Natural killer cell treated with Interleukin-12 subunit alpha and Interleukin-12 subunit beta and Interleukin-15 and Interleukin-18, amount 100 ng/mL, for 72 hours (primary cell): ENCODE data around the gene ITGAD. TPM values are rescaled to one million over a fixed set of nuclear protein-coding genes. Genes with fewer than 3 reads are reported as not detected.

Experiments
- ATAC-seq, 2 donors: fragments of 150-1000 bp; cut with Tn5 transposase in 1 of 2; sonication (Bioruptor Pico), chemical (Tn5 transposase) in 1 of 2; 2 replicates each; pipeline ENCODE4 v1.10.0; 2021
- DNase-seq: peaks from one replicate; pipeline ENCODE4 v3.0.0; 2022; ENCODE audit warnings: low spot score
- H3K27ac Mint-ChIP-seq, 2 donors: 1 replicate in 1 of 2; 2 replicates in 1 of 2; pipeline ENCODE4 v1.8.0; 2022; ENCODE audit warnings: mixed read lengths in 2 of 2, mild to moderate bottlenecking in 1 of 2, moderate library complexity in 1 of 2
- H3K27me3 Mint-ChIP-seq, 2 donors: 1 replicate in 1 of 2; 2 replicates in 1 of 2; pipeline ENCODE4 v1.8.0; 2022; ENCODE audit warnings: mixed read lengths in 2 of 2
- H3K36me3 Mint-ChIP-seq: one replicate; pipeline ENCODE4 v1.8.0; 2022; ENCODE audit warnings: mixed read lengths
- H3K4me1 Mint-ChIP-seq, 2 donors: 1 replicate in 1 of 2; 2 replicates in 1 of 2; pipeline ENCODE4 v1.8.0; 2022; ENCODE audit warnings: low read depth in 2 of 2, mixed read lengths in 2 of 2, mild to moderate bottlenecking in 1 of 2
- H3K4me3 Mint-ChIP-seq: one replicate; pipeline ENCODE4 v1.8.0; 2022; ENCODE audit warnings: mixed read lengths
- H3K9me3 Mint-ChIP-seq: 2 replicates; pipeline ENCODE4 v1.8.0; 2022; ENCODE audit warnings: mixed read lengths
- total RNA-seq, 2 donors: library from RNA; stranded (reverse); gene quantifications; one replicate each; pipeline ENCODE4 v1.2.3, GENCODE V29; 2022

The ITGAD gene
- total RNA-seq, 2 donors from 2014 or later, result 0.47 TPM; not detected in 1

DNA sequence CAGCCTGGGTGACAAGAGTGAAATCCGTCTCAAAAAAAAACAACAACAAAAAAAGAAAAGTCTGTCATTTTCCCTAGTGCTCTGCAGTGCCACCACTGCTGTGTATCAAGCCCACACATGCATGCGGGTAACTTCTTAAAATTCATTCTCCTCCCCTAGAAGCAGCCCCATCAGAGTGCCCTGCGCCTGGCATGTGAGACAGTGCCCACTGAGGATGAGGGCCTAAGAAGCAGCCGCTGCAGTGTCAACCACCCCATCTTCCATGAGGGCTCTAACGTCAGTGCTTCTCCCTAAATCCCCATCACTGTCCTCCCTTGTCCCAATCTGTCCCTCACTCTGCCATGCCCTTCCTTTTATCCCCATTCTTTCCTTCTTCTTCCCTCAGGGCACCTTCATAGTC is 24.8 kb downstream of the ITGAD start:
- H3K36me3 Mint-ChIP-seq, result no peaks in the 10 kb centered on the region
- H3K4me3 Mint-ChIP-seq, result no peak overlapping the region
- DNase-seq (peak; percentile 16), ATAC-seq (no peak)
- H3K4me1 Mint-ChIP-seq, result peaks cover 69 to 73% of the 10 kb centered on the region in 2 donors
- peak overlapping the region in 1 of 2 donors; percentile 18 for H3K27ac Mint-ChIP-seq
- no peaks in the 10 kb centered on the region for H3K27me3 Mint-ChIP-seq
- no peaks in the 10 kb centered on the region for H3K9me3 Mint-ChIP-seq

DNA sequence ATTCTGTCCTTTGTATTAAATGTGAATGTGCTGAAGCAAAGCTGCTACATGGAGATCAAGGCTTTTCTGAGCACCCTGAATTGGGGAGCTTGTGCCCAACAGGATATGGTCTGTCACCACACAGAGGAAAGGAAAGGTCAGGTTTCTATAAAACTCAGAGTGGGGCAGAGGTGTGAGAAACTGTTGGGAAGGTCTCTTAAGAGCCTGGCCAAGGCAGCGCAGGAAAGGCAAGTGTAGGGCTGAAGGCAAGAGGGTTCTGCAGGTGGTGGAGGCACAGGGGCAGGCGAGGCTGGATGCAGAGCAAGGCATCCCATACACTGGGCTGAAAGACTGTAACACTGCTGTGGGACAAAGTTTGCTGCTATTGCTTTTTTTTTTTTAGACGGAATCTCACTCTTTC is 26.9 kb downstream of the ITGAD start:
- Mint-ChIP-seq H3K27ac (peak overlapping the region; percentile 15 to 45), H3K4me1 (peaks cover 65 to 66% of the 10 kb centered on the region in 2 donors)

DNA sequence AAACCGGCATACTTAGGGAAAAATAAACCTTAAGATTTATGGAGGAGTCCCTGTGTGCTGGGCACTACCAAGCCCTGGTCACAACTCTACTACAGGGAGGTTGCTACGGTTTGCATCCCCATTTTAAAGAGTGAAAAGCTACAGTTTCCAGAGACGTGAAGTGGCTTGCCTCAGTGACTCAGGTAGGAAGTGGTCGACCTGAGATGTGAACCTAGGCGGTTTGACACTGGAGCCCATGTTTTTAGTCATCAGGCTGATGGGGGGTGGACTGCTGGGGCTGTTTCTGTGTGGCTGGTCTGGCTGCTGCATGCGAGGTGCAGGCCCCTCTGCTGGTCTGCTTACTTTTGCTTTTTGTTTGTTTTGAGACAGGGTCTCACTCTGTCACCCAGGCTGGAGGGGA is 28.5 kb downstream of the ITGAD start:
- peak; percentile 75 for DNase-seq
- peaks cover 59 to 63% of the 10 kb centered on the region in 2 donors for H3K4me1 Mint-ChIP-seq
- ATAC-seq, result peak; percentile 91 to 94
- H3K27me3 Mint-ChIP-seq, result no peaks in the 10 kb centered on the region
- peak overlapping the region; percentile 73 for H3K4me3 Mint-ChIP-seq
- peak overlapping the region in 1 of 2 donors; percentile 29 for H3K27ac Mint-ChIP-seq
- H3K9me3 Mint-ChIP-seq, result no peaks in the 10 kb centered on the region
- H3K36me3 Mint-ChIP-seq, result no peaks in the 10 kb centered on the region

More for the DNA sequence above, 26.9 kb downstream of the ITGAD start:
- H3K36me3 Mint-ChIP-seq, result no peaks in the 10 kb centered on the region
- H3K4me3 Mint-ChIP-seq, result peak overlapping the region; percentile 71
- no peaks in the 10 kb centered on the region for H3K9me3 Mint-ChIP-seq
- DNase-seq, result peak; percentile 60
- H3K27me3 Mint-ChIP-seq, result no peaks in the 10 kb centered on the region
- peak; percentile 68 to 75 for ATAC-seq

DNA sequence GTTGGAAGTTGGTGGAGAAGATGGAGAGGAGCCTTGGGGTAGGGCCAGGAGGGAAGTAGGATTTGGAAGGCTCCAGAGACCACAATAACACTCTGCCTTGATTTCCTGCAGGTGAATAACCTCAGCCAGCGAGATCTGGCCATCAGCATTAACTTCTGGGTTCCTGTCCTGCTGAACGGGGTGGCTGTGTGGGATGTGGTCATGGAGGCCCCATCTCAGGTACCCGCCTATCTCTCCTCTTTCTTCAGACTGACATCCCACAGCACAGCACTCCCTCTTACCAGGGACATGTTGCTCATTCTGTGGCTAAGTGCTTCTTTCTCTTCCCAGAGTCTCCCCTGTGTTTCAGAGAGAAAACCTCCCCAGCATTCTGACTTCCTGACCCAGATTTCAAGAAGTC is 30.1 kb downstream of the ITGAD start:
- DNase-seq, result peak; percentile 58
- peak overlapping the region; percentile 21 for H3K4me3 Mint-ChIP-seq
- no peaks in the 10 kb centered on the region for H3K36me3 Mint-ChIP-seq
- ATAC-seq, result no peak
- peak overlapping the region in 1 of 2 donors; percentile 44 for H3K27ac Mint-ChIP-seq
- H3K27me3 Mint-ChIP-seq, result no peaks in the 10 kb centered on the region
- no peaks in the 10 kb centered on the region for H3K9me3 Mint-ChIP-seq
- H3K4me1 Mint-ChIP-seq, result peaks cover 51 to 60% of the 10 kb centered on the region in 2 donors

DNA sequence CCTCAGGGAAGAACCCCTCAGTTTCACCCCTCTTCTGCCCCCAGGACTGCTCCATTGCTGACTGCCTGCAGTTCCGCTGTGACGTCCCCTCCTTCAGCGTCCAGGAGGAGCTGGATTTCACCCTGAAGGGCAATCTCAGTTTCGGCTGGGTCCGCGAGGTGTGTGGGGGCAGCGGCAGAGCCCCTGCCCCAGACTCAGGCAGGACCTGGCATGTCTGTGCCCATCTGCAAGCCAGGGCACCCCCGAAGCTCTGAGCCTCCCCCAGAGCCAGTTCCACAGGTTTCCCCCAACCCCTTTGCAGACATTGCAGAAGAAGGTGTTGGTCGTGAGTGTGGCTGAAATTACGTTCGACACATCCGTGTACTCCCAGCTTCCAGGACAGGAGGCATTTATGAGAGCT is 30.7 kb downstream of the ITGAD start:
- Mint-ChIP-seq H3K27me3 (no peaks in the 10 kb centered on the region), H3K9me3 (no peaks in the 10 kb centered on the region), H3K36me3 (no peaks in the 10 kb centered on the region), H3K27ac (peak overlapping the region; percentile 1 to 44), H3K4me3 (peak overlapping the region; percentile 21), H3K4me1 (peaks cover 48 to 57% of the 10 kb centered on the region in 2 donors)
- DNase-seq (peak; percentile 6), ATAC-seq (no peak)

GRCh38 chr16:31427441-31428278 is 34.5 kb downstream of the ITGAD start:
- no peaks in the 10 kb centered on the region for H3K27me3 Mint-ChIP-seq
- DNase-seq, result peak; percentile 77
- peak; percentile 66 to 84 for ATAC-seq
- H3K27ac Mint-ChIP-seq, result no peak overlapping the region
- no peaks in the 10 kb centered on the region for H3K36me3 Mint-ChIP-seq
- H3K4me3 Mint-ChIP-seq, result peak overlapping the region; percentile 12
- H3K4me1 Mint-ChIP-seq, result peaks cover 32 to 39% of the 10 kb centered on the region in 2 donors
- H3K9me3 Mint-ChIP-seq, result no peaks in the 10 kb centered on the region

DNA sequence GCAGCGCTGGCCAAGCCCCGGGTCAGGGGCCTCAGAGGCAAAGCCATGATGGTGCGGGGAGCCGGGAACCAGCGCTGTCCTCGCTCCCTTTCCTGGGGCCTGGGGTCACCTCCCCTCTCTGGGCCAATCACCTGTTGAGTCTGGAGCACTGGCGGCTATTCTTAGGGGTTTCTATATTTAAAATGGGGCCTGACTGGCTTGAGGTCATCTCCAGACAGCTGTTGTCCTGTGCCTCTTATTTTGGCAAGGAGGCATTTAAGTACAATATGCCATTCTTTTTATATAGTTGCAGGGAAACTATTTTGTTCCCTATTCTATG is 35.1 kb downstream of the ITGAD start, which contains the start of gene COX6A2:
Gene COX6A2, minus strand, starts transcription at position 82 of the 319 bp plus-strand sequence. Its CDS starts 35 bp downstream, at position 47.
- no peaks in the 10 kb centered on the region for H3K9me3 Mint-ChIP-seq
- no peaks in the 10 kb centered on the region for H3K36me3 Mint-ChIP-seq
- ATAC-seq (no peak), DNase-seq (no peak)
- H3K27ac Mint-ChIP-seq, result peak within 1 kb of the TSS in 1 of 2 donors; percentile 51
- peak within 1 kb of the TSS; percentile 56 for H3K4me3 Mint-ChIP-seq
- peaks cover 26 to 35% of the 10 kb centered on the region in 2 donors for H3K4me1 Mint-ChIP-seq
- no peaks in the 10 kb centered on the region for H3K27me3 Mint-ChIP-seq

DNA sequence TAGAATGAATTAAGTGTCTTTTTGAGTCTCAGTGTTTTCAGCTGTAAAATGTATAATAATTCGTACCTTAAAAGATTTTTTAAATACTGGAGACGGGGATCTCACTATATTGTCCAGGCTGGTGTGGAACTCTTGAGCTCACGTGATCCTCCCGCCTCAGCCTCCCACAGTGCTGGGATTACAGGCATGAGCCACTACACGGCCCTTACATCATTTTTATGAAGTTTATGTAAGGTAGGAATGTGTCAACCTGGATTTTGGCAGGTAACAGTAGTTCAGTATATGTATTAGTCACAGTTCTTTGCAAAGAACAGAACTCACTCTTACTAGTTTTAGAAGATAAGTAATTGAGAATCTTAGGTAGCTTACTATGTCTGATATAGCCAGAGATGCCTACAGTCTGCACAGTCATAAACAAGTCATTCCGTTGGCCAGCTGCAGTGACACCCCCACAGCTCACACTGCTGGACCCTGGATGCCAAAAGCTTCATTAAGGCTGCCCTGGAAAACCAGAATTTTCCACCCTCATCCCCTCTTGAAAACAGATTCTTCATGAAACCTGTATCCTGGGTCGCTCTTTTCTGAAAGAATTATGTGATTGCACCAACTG is 35.6 kb downstream of the ITGAD start:
- H3K9me3 Mint-ChIP-seq, result no peaks in the 10 kb centered on the region
- H3K4me3 Mint-ChIP-seq, result peak overlapping the region; percentile 56
- no peak for ATAC-seq

GRCh38 chr16:31429314-31429713 is 36.2 kb downstream of the ITGAD start:
- no peak for DNase-seq
- no peaks in the 10 kb centered on the region for H3K9me3 Mint-ChIP-seq
- H3K27ac Mint-ChIP-seq, result peak overlapping the region in 1 of 2 donors; percentile 51
- H3K36me3 Mint-ChIP-seq, result no peaks in the 10 kb centered on the region
- no peak overlapping the region for H3K4me3 Mint-ChIP-seq
- peaks cover 20 to 27% of the 10 kb centered on the region in 2 donors for H3K4me1 Mint-ChIP-seq
- ATAC-seq, result no peak
- H3K27me3 Mint-ChIP-seq, result no peaks in the 10 kb centered on the region

More for the DNA sequence above, 35.6 kb downstream of the ITGAD start:
- Mint-ChIP-seq H3K36me3 (no peaks in the 10 kb centered on the region), H3K4me1 (peaks cover 21 to 30% of the 10 kb centered on the region in 2 donors), H3K27me3 (no peaks in the 10 kb centered on the region), H3K27ac (peak overlapping the region in 1 of 2 donors; percentile 51)
- no peak for DNase-seq

DNA sequence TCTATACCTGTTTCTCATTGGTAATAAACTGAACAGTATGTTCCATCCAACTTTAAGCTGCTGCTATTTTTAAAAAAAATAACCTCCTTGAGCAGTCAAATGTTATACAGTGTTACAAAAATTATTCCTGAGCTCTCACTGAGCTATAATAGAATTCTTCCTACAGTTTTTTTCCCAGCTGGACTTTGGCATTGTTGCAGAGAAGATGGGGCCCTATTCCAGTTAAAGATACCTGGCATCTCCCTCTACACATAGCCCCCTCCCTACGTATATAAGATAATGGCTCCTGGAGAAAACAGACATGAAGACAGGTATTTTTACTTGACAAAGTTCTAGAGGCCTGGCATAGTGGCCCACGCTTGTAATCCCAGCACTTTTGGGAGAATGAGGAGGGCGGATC is 36.7 kb downstream of the ITGAD start:
- Mint-ChIP-seq H3K9me3 (no peaks in the 10 kb centered on the region), H3K27me3 (no peaks in the 10 kb centered on the region), H3K36me3 (no peaks in the 10 kb centered on the region), H3K4me3 (no peak overlapping the region), H3K4me1 (peaks cover 19 to 25% of the 10 kb centered on the region in 2 donors), H3K27ac (no peak overlapping the region)
- no peak for ATAC-seq
- DNase-seq, result no peak

- H3K27ac Mint-ChIP-seq, result no peak overlapping the region
These were observed 37.4 kb downstream of the ITGAD start for GRCh38 chr16:31430380-31431052.

GRCh38 chr16:31435341-31436220 is 42.4 kb downstream of the ITGAD start:
- H3K4me1 Mint-ChIP-seq, result peaks cover 21 to 26% of the 10 kb centered on the region in 2 donors
- no peaks in the 10 kb centered on the region for H3K36me3 Mint-ChIP-seq
- no peaks in the 10 kb centered on the region for H3K9me3 Mint-ChIP-seq
- DNase-seq (peak; percentile 49), ATAC-seq (no peak)
- H3K27ac Mint-ChIP-seq, result no peak overlapping the region
- H3K27me3 Mint-ChIP-seq, result no peaks in the 10 kb centered on the region
- no peak overlapping the region for H3K4me3 Mint-ChIP-seq

More at GRCh38 chr16:31430380-31431052, 37.4 kb downstream of the ITGAD start:
- Mint-ChIP-seq H3K4me3 (no peak overlapping the region), H3K9me3 (no peaks in the 10 kb centered on the region), H3K27me3 (no peaks in the 10 kb centered on the region), H3K4me1 (peaks cover 15 to 19% of the 10 kb centered on the region in 2 donors), H3K36me3 (no peaks in the 10 kb centered on the region)
- DNase-seq (peak; percentile 41), ATAC-seq (no peak)
